GM21360 (cell line): ENCODE results near the gene MEGF11.
"Not testable (repeated sequence)": the region's sequence is repeated elsewhere in the genome, so short reads cannot be mapped to it uniquely, and the experiment has no call there.

Experiments
- ATAC-seq: cut with Tn5 transposase; IDR thresholded peaks from one replicate; pipeline ENCODE4 v1.9.1; 2021; ENCODE audit warnings: mild to moderate bottlenecking, moderate library complexity; ENCODE audit not compliant: unreplicated experiment

MEGF11 gene

GRCh38 chr15:65986416-65986815 lies 267.1 kb downstream of the MEGF11 start:
- no peak for ATAC-seq

GRCh38 chr15:65985387-65985786 lies 268.2 kb downstream of the MEGF11 start:
- ATAC-seq = no peak

- ATAC-seq = no peak
Observed at GRCh38 chr15:65982627-65983322, 270.8 kb downstream of the MEGF11 start.

- ATAC-seq = no peak
Observed at GRCh38 chr15:65981837-65982626, 271.5 kb downstream of the MEGF11 start.

GRCh38 chr15:65980824-65981456 lies 272.6 kb downstream of the MEGF11 start:
- no peak for ATAC-seq

- no peak for ATAC-seq
Observed at GRCh38 chr15:65979837-65980236, 273.7 kb downstream of the MEGF11 start.

- no peak for ATAC-seq
Observed at GRCh38 chr15:65979316-65979715, 274.2 kb downstream of the MEGF11 start.

GRCh38 chr15:65978110-65978509 lies 275.4 kb downstream of the MEGF11 start:
- ATAC-seq = no peak

- ATAC-seq = not testable (repeated sequence)
Observed at GRCh38 chr15:65976196-65976595, 277.4 kb downstream of the MEGF11 start.

GRCh38 chr15:65971741-65971995 lies 281.9 kb downstream of the MEGF11 start:
- ATAC-seq = no peak

GRCh38 chr15:65970937-65971740 lies 282.4 kb downstream of the MEGF11 start:
- no peak for ATAC-seq

- ATAC-seq = no peak
Observed at GRCh38 chr15:65969865-65970816, 283.4 kb downstream of the MEGF11 start.

- no peak for ATAC-seq
Observed at GRCh38 chr15:65968511-65968910, 285.0 kb downstream of the MEGF11 start.

GRCh38 chr15:65964792-65965433 lies 288.6 kb downstream of the MEGF11 start:
- no peak for ATAC-seq

GRCh38 chr15:65963911-65964482 lies 289.6 kb downstream of the MEGF11 start:
- no peak for ATAC-seq

GRCh38 chr15:65963358-65963757 lies 290.2 kb downstream of the MEGF11 start:
- no peak for ATAC-seq

- no peak for ATAC-seq
Observed at GRCh38 chr15:65962187-65962586, 291.4 kb downstream of the MEGF11 start.

- ATAC-seq = no peak
Observed at GRCh38 chr15:65960586-65960985, 293.0 kb downstream of the MEGF11 start.

- ATAC-seq = no peak
Observed at GRCh38 chr15:65958835-65959234, 294.7 kb downstream of the MEGF11 start.
